HG03095 (cell line): ENCODE data around the gene FBXO42.

Source experiments
- ATAC-seq: cut with Tn5 transposase; IDR thresholded peaks from one replicate; pipeline ENCODE4 v1.9.1; 2021; ENCODE audit warnings: moderate library complexity; ENCODE audit not compliant: unreplicated experiment

Gene FBXO42

DNA sequence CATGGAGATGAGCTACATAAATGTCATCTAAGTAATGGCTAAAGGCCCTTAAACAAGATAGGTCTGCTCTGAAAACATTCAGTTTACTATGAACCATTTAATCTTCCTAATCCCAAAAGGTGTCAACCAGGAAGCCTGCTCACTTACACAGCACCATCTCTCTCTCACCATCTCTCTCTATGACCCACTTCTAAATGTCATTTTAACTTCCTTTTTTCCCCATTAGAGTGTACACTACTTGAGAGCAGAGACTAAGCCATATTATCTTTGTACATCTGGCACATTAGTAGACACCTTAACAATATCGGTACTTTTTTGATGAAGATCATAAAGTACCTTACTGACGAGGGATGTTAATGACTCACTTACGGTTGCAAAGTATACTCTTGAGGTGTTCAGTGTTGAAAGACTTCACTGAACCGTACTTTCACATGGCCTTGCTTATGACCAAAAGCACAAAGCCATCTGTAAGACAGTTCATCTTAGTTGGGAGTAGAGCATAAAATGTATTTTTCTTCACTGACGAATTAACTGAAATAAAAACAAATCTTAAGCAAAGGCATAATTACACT, 25.4 kb downstream of the FBXO42 start:
- ATAC-seq, result no peak

- no peak for ATAC-seq
Observed at GRCh38 chr1:16324456-16324890, 27.8 kb downstream of the FBXO42 start.

DNA sequence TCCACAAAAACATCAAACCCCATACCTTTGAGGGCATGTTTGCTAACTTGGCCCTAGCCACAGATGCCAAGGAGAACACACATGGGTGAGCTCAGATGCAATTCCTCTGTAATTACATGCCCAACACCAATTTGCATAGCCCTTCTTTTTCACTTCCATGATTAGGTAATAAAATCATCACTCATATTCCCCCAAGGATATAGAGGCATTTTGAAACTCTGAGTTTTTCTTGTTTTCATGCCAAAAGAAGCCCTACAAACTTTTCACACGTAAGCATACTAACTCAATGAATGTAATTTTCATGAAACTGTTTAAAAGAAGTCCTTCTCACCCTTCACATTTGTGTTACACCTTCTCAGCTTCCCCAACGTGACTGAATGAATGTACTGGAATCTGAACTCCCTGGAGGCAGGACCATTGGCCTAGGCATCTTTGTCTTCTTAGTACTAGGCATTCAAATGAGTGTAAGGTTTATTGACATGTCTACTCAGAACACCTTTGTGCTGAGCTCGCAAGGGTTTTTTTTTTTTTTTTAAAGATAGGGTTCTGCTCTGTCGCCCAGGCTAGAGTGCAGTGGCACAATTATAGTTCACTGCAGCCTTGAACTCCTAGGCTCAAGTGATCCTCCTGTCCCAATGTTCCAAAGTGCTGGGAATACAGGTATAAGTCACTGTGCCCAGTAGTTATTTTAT, 31.0 kb downstream of the FBXO42 start:
- no peak for ATAC-seq

DNA sequence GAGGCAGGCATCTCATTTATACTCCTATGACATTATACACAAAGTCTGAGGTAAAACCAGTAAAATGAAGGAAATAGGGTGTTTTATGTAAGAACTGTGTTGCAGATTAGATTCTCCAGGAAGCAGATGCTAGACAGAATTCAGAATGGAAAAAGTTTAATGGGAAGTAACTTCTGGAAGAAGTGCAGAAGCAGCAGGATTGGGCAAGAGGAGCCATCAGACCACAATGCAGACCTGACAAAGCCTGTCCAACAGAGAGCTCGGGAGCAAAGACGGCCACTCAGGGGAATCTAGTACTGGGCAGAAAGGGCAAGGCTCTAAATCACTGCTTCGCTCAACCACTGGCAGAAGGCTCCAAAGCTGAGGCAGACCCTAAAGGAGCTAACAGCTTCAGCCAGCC, 33.7 kb downstream of the FBXO42 start:
- ATAC-seq, result no peak

- no peak for ATAC-seq
Observed at GRCh38 chr1:16315437-16315836, 36.8 kb downstream of the FBXO42 start.

DNA sequence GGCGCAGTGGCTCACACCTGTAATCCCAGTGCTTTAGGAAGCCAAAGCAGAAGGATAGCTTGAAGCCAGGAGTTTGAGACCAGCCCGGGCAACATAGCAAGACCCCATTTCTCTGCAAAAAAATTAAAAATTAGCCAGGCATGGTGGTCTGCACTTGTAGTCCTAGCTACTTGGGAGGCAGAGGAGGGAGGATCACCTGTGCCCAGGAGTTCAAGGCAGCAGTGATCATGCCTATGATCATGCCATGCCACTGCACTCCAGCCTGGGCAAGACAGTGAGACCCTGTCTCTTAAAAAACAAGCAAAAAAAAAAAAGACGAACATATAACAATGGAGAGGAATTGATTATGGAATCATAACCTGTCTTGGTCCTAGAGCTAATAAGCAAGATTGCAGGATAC, 45.1 kb downstream of the FBXO42 start:
- ATAC-seq, result no peak

DNA sequence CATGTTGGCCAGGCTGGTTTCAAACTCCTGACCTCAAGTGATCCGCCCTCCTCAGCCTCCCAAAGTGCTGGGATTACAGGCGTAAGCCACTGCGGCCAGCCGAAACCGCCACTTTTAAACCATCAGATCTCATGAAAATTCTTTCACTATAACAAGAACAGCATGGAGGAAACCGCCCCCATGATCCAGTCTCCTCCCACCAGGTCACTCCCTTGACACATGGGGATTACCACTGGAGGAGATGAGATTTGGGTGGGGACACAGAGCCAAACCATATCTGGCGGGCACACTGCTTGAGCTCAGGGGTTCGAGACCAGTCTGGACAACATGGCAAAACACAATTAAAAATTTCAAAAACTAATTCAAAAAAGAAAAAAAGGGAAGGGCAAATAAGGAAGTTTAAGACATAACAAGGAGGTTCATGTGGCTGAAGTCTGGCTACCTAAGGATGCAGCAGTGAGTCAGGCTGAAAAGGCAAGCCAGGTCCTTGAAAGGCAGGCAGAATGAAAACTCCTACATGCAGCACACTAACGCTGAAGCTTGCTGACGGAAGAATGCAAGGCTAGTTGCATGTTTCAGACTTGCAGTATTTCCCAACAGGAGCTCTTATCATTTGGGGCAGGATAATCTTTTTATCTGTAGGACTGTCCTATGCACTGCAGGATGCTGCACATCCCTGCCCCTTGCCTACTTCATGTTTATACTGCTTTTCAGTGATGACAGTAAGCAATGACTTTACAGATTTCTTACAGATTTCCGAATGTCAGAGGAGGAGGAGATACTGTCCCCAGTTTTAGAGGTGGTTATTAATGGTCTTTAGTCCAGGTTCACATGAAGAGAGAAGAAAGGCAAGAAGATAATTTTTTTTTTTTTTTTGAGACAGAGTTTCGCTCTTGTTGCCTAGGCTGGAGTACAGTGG, 49.3 kb downstream of the FBXO42 start:
- ATAC-seq, result no peak

DNA sequence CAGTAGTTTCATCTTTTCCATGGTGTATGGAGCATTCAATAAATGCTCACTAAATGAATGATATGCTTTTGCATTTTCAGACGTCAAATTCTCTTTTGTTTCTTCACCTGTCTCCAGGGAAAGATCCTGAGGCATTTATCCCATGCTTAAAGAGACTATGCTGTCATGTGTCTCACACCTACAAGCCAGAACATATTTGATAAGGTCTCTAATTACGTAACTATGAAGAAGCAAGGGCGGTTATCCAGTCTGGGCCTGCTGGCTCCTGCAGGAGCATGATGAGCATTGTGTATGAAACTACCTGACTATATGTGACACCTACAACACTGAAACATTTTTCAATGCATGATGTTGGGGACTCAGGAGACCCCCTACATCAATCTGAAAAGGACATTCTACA, 51.8 kb downstream of the FBXO42 start:
- ATAC-seq, result no peak

DNA sequence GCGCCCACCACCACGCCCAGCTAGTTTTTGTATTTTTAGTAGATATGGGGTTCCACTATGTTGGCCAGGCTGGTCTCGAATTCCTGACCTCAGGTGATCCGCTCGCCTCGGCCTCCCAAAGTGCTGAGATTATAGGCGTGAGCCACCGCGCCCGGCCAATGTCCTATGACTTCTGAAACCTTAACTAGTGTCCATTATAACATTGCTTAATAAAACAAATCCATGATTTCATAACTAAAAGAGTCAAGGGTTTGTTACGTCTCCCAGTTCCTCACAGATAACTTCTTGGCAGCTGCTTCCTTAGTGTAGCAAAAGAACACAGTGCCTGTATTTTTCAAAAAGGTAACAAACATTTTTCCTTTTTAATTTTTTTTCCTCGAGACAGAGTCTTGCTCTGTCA, 53.6 kb downstream of the FBXO42 start:
- no peak for ATAC-seq

DNA sequence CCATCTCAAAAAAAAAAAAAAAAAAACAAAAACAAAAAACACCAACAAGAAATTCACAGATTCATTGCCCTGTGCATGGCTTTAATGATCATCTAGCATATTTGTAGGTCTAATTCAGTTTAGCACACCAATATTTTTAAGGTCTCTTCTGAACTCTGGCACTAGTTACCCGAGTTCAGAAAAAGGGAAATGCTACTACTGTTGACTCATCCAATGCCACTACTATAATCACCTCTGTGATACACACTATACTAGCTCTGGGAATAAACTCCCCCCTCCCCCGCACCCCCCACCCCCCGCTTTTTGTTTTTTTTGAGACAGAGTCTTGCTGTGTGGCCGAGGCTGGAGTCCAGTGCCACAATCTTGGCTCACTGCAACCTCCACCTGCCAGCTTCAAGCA, 55.6 kb downstream of the FBXO42 start:
- no peak for ATAC-seq

- no peak for ATAC-seq
Observed at GRCh38 chr1:16294219-16295212, 57.8 kb downstream of the FBXO42 start.

DNA sequence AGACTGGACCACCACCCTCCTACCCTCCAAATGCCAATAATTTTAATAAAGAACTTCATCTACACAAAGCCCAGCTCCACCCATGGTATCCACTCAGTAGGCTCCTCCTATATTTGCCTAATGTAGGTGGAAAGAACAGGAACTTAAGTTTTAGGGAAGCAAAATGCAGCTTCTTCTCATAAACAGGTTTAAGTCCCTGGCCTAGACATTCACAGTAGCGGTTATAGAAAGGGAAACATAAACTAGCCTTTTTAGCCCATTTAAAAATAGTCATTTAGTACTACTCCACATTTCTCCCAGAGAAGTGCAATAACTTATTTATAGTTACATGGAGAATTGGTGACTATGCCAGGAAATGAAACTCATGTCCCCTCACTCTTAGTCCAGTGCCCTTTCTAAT, 58.7 kb downstream of the FBXO42 start:
- ATAC-seq, result no peak

- no peak for ATAC-seq
Observed at GRCh38 chr1:16292739-16293138, 59.5 kb downstream of the FBXO42 start.

- no peak for ATAC-seq
Observed at GRCh38 chr1:16289959-16290358, 62.3 kb downstream of the FBXO42 start.

DNA sequence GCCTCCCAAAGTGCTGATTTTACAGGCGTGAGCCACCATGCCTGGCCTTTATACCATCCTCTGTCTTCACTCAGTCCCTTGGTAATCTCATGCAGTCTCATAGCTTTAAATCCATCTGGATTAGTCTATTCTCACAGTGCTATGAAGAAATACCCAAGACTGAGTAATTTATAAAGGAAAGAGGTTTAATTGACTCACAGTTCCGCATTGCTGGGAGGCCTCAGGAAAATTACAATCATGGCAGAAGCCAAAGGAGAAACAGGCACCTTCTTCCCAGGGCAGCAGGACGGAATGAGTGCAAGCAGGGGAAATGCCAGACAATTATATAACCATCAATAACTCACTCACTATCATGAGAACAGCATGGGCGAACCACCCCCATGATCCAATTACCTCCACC, 66.2 kb downstream of the FBXO42 start:
- no peak for ATAC-seq

DNA sequence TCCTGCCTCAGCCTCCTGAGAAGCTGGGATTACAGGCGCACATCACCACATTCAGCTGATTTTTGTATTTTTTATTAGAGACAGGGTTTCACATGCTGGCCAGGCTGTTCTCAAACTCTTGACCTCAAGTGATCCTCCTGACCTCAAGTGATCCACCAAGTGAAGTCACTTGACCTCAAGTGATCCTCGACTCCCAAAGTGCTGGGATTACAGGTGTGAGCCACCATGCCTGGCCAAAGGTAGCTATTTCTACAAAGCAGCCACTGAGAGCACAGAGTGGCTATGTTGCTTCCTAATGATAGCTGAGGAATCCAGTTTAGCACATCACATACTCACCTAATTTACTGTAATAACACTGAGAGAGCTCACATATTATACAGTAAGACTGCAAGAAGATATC, 70.5 kb downstream of the FBXO42 start:
- no peak for ATAC-seq

DNA sequence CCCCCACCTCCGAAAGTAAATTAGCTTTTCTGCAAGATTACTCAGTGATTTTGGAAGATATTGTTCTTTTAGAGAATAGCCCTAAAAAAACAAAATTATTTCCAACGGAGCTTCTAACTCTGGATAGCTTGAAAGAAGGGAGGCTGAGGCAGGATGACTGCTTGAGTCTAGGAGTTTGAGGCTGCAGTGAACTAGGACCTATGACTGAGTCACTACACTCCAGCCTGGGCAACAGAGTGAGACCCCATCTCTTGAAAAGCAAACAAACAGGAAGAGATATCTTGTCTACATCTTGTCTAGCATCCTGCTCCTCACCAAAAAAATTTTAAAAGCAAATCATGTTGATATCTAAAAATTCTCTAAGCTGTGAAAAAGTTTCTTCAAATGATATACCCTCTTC, 73.1 kb downstream of the FBXO42 start:
- ATAC-seq, result no peak

GRCh38 chr1:16276302-16277030, 75.8 kb downstream of the FBXO42 start:
- no peak for ATAC-seq

- ATAC-seq, result no peak
Observed at GRCh38 chr1:16275591-16275990, 76.7 kb downstream of the FBXO42 start.

GRCh38 chr1:16267690-16268180, 84.5 kb downstream of the FBXO42 start:
- no peak for ATAC-seq
